ENCODE measurements around the gene FOXP1. TPM values are rescaled to one million over a fixed set of nuclear protein-coding genes. Genes with fewer than 3 reads are reported as not detected.

FOXP1 gene
- polyA plus RNA-seq, 1 donor from 2014 or later, result 5.6 TPM

- H3K9ac ChIP-seq (ENCODE audit: low read length), result no peak overlapping the region
- H3K36me3 ChIP-seq (ENCODE audit: insufficient read depth, low read length), result no peaks in the 10 kb centered on the region
- no peaks in the 10 kb centered on the region for H3F3A ChIP-seq (ENCODE audit: insufficient read depth, low read length, poor library complexity, severe bottlenecking)
- peaks cover 19% of the 10 kb centered on the region for H3K79me2 ChIP-seq (replicated peaks; ENCODE audit: insufficient read depth, low read length)
- H4K20me1 ChIP-seq (ENCODE audit: insufficient read depth), result no peaks in the 10 kb centered on the region
- peaks cover 26% of the 10 kb centered on the region for H3K27me3 ChIP-seq (ENCODE audit: insufficient read depth, low read depth, low read length)
- no peak overlapping the region for H3K27ac ChIP-seq (ENCODE audit: low read length)
- no peak overlapping the region for H2AFZ ChIP-seq (ENCODE audit: low read depth, low read length)
- no peak overlapping the region for H3K4me2 ChIP-seq (ENCODE audit: low read length)
- TF ChIP-seq CTCF (IDR thresholded peaks at IDR 0.05; ENCODE audit: poor library complexity, severe bottlenecking), result no peak
- TF ChIP-seq REST (IDR thresholded peaks at IDR 0.05; ENCODE audit: borderline replicate concordance), result no peak
- TF ChIP-seq EZH2 (IDR thresholded peaks at IDR 0.05; ENCODE audit: borderline replicate concordance, insufficient read depth, low read length, poor library complexity, severe bottlenecking), result no peak
- no peak for TF ChIP-seq SMC3 (conservative IDR thresholded peaks at IDR 0.05; ENCODE audit: poor library complexity)
- no peak for TF ChIP-seq TAF1 (IDR thresholded peaks at IDR 0.05; ENCODE audit: low read depth)
- TF ChIP-seq EP300 (conservative IDR thresholded peaks at IDR 0.05; ENCODE audit: poor library complexity, severe bottlenecking), result no peak
- no peak for TF ChIP-seq MXI1 (conservative IDR thresholded peaks at IDR 0.05; ENCODE audit: poor library complexity, severe bottlenecking)
- TF ChIP-seq RAD21 (conservative IDR thresholded peaks at IDR 0.05), result no peak
- TF ChIP-seq POLR2AphosphoS5 (IDR thresholded peaks at IDR 0.05), result no peak
- H3K9me2 ChIP-seq (ENCODE audit: insufficient read depth, low read length), result no peaks in the 10 kb centered on the region
- H3K4me3 ChIP-seq (ENCODE audit: low read length), result no peak overlapping the region
- no peaks in the 10 kb centered on the region for H3K9me3 ChIP-seq (ENCODE audit: low read length)
These were observed 4.1 kb downstream of the FOXP1 start for GRCh38 chr3:71579326-71579934.

- H3K27ac ChIP-seq (ENCODE audit: low read length), result no peak overlapping the region
- H3K79me2 ChIP-seq (replicated peaks; ENCODE audit: insufficient read depth, low read length), result peaks cover 24% of the 10 kb centered on the region
- H3K9ac ChIP-seq (ENCODE audit: low read length), result no peak overlapping the region
- H3K27me3 ChIP-seq (ENCODE audit: insufficient read depth, low read depth, low read length), result peaks cover 26% of the 10 kb centered on the region
- H3K9me3 ChIP-seq (ENCODE audit: low read length), result no peaks in the 10 kb centered on the region
- no peaks in the 10 kb centered on the region for H4K20me1 ChIP-seq (ENCODE audit: insufficient read depth)
- no peak overlapping the region for H3K4me2 ChIP-seq (ENCODE audit: low read length)
- H2AFZ ChIP-seq (ENCODE audit: low read depth, low read length), result no peak overlapping the region
- H3K36me3 ChIP-seq (ENCODE audit: insufficient read depth, low read length), result no peaks in the 10 kb centered on the region
- no peak for TF ChIP-seq SMC3 (conservative IDR thresholded peaks at IDR 0.05; ENCODE audit: poor library complexity)
- no peak for TF ChIP-seq EP300 (conservative IDR thresholded peaks at IDR 0.05; ENCODE audit: poor library complexity, severe bottlenecking)
- no peak for TF ChIP-seq POLR2AphosphoS5 (IDR thresholded peaks at IDR 0.05)
- no peak for TF ChIP-seq TAF1 (IDR thresholded peaks at IDR 0.05; ENCODE audit: low read depth)
- TF ChIP-seq REST (IDR thresholded peaks at IDR 0.05; ENCODE audit: borderline replicate concordance), result no peak
- TF ChIP-seq EZH2 (IDR thresholded peaks at IDR 0.05; ENCODE audit: borderline replicate concordance, insufficient read depth, low read length, poor library complexity, severe bottlenecking), result no peak
- no peak for TF ChIP-seq RAD21 (conservative IDR thresholded peaks at IDR 0.05)
- no peak for TF ChIP-seq CTCF (IDR thresholded peaks at IDR 0.05; ENCODE audit: poor library complexity, severe bottlenecking)
- no peak for TF ChIP-seq MXI1 (conservative IDR thresholded peaks at IDR 0.05; ENCODE audit: poor library complexity, severe bottlenecking)
- H3K4me3 ChIP-seq (ENCODE audit: low read length), result no peak overlapping the region
- no peaks in the 10 kb centered on the region for H3K9me2 ChIP-seq (ENCODE audit: insufficient read depth, low read length)
- H3F3A ChIP-seq (ENCODE audit: insufficient read depth, low read length, poor library complexity, severe bottlenecking), result no peaks in the 10 kb centered on the region
These were observed 5.3 kb downstream of the FOXP1 start for GRCh38 chr3:71578054-71578751.
